ENCODE data around the gene NUDT15. TPM values are rescaled to one million over a fixed set of nuclear protein-coding genes. Genes with fewer than 3 reads are reported as not detected.

Gene NUDT15
- total and polyA plus RNA-seq, 2 of the 8 experiments (the other 6 are each of a cell fraction or from before 2014, with no cell fraction given), result 37.8 to 65.9 TPM

GRCh38 chr13:48054601-48055000 is 17.1 kb downstream of the NUDT15 start:
- H4K20me1 ChIP-seq (replicated peaks in 1 of 2; ENCODE audit: control insufficient read depth in 1 of 2, insufficient read depth in 2 of 2, low read length in 2 of 2), result no peaks in the 10 kb centered on the region
- H3K27ac ChIP-seq (ENCODE audit: low read depth, low read length), result no peak overlapping the region
- H3K36me3 ChIP-seq (ENCODE audit: control insufficient read depth in 2 of 4, insufficient read depth in 4 of 4, low read length in 3 of 4), result peaks cover 0 to 20% (median 5%) of the 10 kb centered on the region in 4 experiments; a peak in 4 of 8 replicates
- no peak overlapping the region for H3K56ac ChIP-seq (replicated peaks; ENCODE audit: insufficient read length, low read depth, low read length)
- no peak overlapping the region for H4K8ac ChIP-seq (ENCODE audit: extremely low read depth, insufficient read depth, low read length)
- no peak overlapping the region for H4K5ac ChIP-seq (ENCODE audit: insufficient read length, low read depth, low read length)
- no peak overlapping the region for H2BK12ac ChIP-seq (ENCODE audit: low read depth, low read length)
- no peak overlapping the region for H2AK5ac ChIP-seq (ENCODE audit: low read depth, low read length)
- no peak overlapping the region for H3K18ac ChIP-seq (ENCODE audit: extremely low read depth, low read length)
- H3K14ac ChIP-seq (ENCODE audit: insufficient read length), result no peak overlapping the region
- no peak overlapping the region for H3K9ac ChIP-seq (replicated peaks in 1 of 4; ENCODE audit: extremely low read depth in 1 of 4, low read depth in 3 of 4, low read length in 3 of 4)
- DNase-seq (ENCODE audit: low read depth in 1 of 2, low spot score in 2 of 2) (no peak), FAIRE-seq (no peak)
- no peak overlapping the region for H2BK120ac ChIP-seq (replicated peaks; ENCODE audit: low read depth, low read length)
- CTCF ChIA-PET (ENCODE audit: partially characterized antibody), result no interaction called here
- no peak overlapping the region for H3K4me2 ChIP-seq (ENCODE audit: insufficient read depth in 1 of 2, low read depth in 2 of 2, low read length in 2 of 2)
- TF ChIP-seq SRF (IDR thresholded peaks at IDR 0.05; ENCODE audit: low read depth, low read length), result no peak
- no peak for TF ChIP-seq SAP30 (IDR thresholded peaks at IDR 0.05; ENCODE audit: insufficient read depth, insufficient replicate concordance, low read length)
- no peak for TF ChIP-seq RAD21 (IDR thresholded peaks at IDR 0.05 in 1 of 2, conservative IDR thresholded peaks at IDR 0.05 in 1 of 2; ENCODE audit: low read depth in 2 of 2, low read length in 2 of 2)
- TF ChIP-seq SIX5 (IDR thresholded peaks at IDR 0.05; ENCODE audit: low read depth, low read length), result no peak
- no peak for TF ChIP-seq RNF2 (IDR thresholded peaks at IDR 0.05; ENCODE audit: borderline replicate concordance, low read depth, low read length, missing control alignments, poor library complexity, severe bottlenecking)
- no peak for TF ChIP-seq CTCF (IDR thresholded peaks at IDR 0.05; ENCODE audit: control extremely low read depth in 1 of 3, insufficient read depth in 1 of 3, low read depth in 1 of 3, low read length in 3 of 3)
- no peak for TF ChIP-seq PHF8 (conservative IDR thresholded peaks at IDR 0.05; ENCODE audit: low read depth, low read length)
- TF ChIP-seq KDM5A (IDR thresholded peaks at IDR 0.05; ENCODE audit: low read length), result no peak
- TF ChIP-seq BACH1 (IDR thresholded peaks at IDR 0.05; ENCODE audit: low read length), result no peak
- no peak for TF ChIP-seq CREB1 (IDR thresholded peaks at IDR 0.05)
- TF ChIP-seq SUZ12 (IDR thresholded peaks at IDR 0.05; ENCODE audit: low read length), result no peak
- no peak overlapping the region for H4K91ac ChIP-seq (replicated peaks; ENCODE audit: insufficient read length, low read length)
- H3K79me2 ChIP-seq (ENCODE audit: control insufficient read depth in 1 of 2, insufficient read depth in 2 of 2, low read length in 2 of 2), result no peaks in the 10 kb centered on the region
- no peak overlapping the region for H2BK5ac ChIP-seq (ENCODE audit: low read depth, low read length)
- 91% methylated on average over 6 of the region's 6 CpGs; no CpG with 5 or more reads in 1 of the 2 experiments for WGBS, 2 experiments (ENCODE audit: extremely low coverage in 1 of 2, insufficient coverage in 1 of 2, insufficient read length in 1 of 2, insufficient replicate concordance in 2 of 2, low coverage in 1 of 2, low lambda C conversion rate in 2 of 2, missing lambda C conversion rate in 1 of 2)
- H3K27me3 ChIP-seq (replicated peaks in 1 of 4; ENCODE audit: control insufficient read depth in 3 of 4, extremely low read depth in 1 of 4, insufficient read depth in 3 of 4, low read length in 3 of 4), result no peaks in the 10 kb centered on the region
- no peaks in the 10 kb centered on the region for H3K23me2 ChIP-seq (ENCODE audit: low read depth, low read length)
- POLR2A ChIA-PET (ENCODE audit: partially characterized antibody), result interaction anchor here (0.9 kb wide), 1 partner anchor 15 kb away, joined by 3 read pairs; no protein-coding TSS in a partner anchor
- H3K4me3 ChIP-seq (ENCODE audit: extremely low read depth in 1 of 4, insufficient read depth in 2 of 4, low read depth in 3 of 4, low read length in 4 of 4), result no peak overlapping the region
- no peaks in the 10 kb centered on the region for H3K4me1 ChIP-seq (replicated peaks in 1 of 4; ENCODE audit: control insufficient read depth in 3 of 4, insufficient read depth in 4 of 4, low read length in 3 of 4)
- no peak overlapping the region for H2AFZ ChIP-seq (ENCODE audit: low read length)
- H3K9me3 ChIP-seq (ENCODE audit: insufficient read depth in 2 of 2, low read depth in 1 of 2, low read length in 1 of 2), result peaks cover 0 to 8% of the 10 kb centered on the region in 2 experiments; a peak in 1 of 4 replicates
- no peak overlapping the region for H2BK15ac ChIP-seq (ENCODE audit: low read length)
- no peaks in the 10 kb centered on the region for H3K79me1 ChIP-seq (ENCODE audit: low read depth, low read length)
- no peak overlapping the region for H2BK20ac ChIP-seq (ENCODE audit: low read length)
- H3K4ac ChIP-seq (replicated peaks; ENCODE audit: insufficient read length, low read depth, low read length), result no peak overlapping the region
- H3K23ac ChIP-seq (ENCODE audit: insufficient read length), result no peak overlapping the region
